K562 (cell line): ENCODE data around the gene KLRC4. TPM values are rescaled to one million over a fixed set of nuclear protein-coding genes. Genes with fewer than 3 reads are reported as not detected.

Experiments
- ATAC-seq: fragments of 200-7000 bp; cut with Tn5 transposase; 3 replicates; pipeline ENCODE4 v1.9.1; 2020; ENCODE audit warnings: moderate library complexity
- BruUV-seq: library from RNA; stranded (reverse); fragments of 400-500 nt; replicated peaks from 2 replicates; lab custom pipeline; 2021; lab: Mats Ljungman, UMichigan
- CTCF ChIA-PET: fragments of 300-600 bp; formaldehyde crosslinking; extraction: SDS; loops from one replicate; lab custom pipeline; 2021; ENCODE audit warnings: low intra/inter-chr PET ratio; lab: Yijun Ruan, JAX
- POLR2A ChIA-PET: fragments of 300-600, 350-650 bp; sonication (Branson Sonifier 250); formaldehyde crosslinking; extraction: SDS; loops from one replicate; lab custom pipeline; 2021; ENCODE audit warnings: antibody characterized with exemption, inconsistent platforms; lab: Yijun Ruan, JAX
- DNase-seq, 4 experiments: peaks; one replicate each; pipeline versions ENCODE4 v3.0.0 to v3.0.0-alpha.2; 2011 to 2018; ENCODE audit warnings: low spot score in 3 of 4, mixed read lengths in 3 of 4; ENCODE audit errors: extremely low read depth in 1 of 4
- FAIRE-seq: peaks from 2 replicates; lab custom pipeline; 2011; peaks lifted over from hg19 to GRCh38; lab: Jason Lieb, UNC
- H2AFZ ChIP-seq: 2 replicates; pipeline ENCODE4 v1.6.0; 2011; ENCODE audit warnings: low read depth, low read length, control low read depth, inconsistent platforms
- H3K27ac ChIP-seq: fragments of 200-600 bp; 3 replicates; pipeline ENCODE4 v1.8.0; 2011; ENCODE audit warnings: low read depth, mild to moderate bottlenecking, control low read depth, inconsistent platforms, low read length, moderate library complexity, mixed read lengths; ENCODE audit errors: extremely low read depth
- H3K27me3 ChIP-seq, 2 experiments: fragments of 300-600 bp in 1 of 2; 2 replicates in 1 of 2; 3 replicates in 1 of 2; pipeline versions ENCODE4 v1.6.0 to v1.8.0; 2011; ENCODE audit warnings: inconsistent platforms in 2 of 2, low read length in 2 of 2, mild to moderate bottlenecking in 1 of 2, mixed read lengths in 1 of 2, moderate library complexity in 1 of 2; ENCODE audit not compliant: control insufficient read depth in 2 of 2, insufficient read depth in 2 of 2
- H3K36me3 ChIP-seq: fragments of 300-600 bp; 3 replicates; pipeline ENCODE4 v1.8.0; 2011; ENCODE audit warnings: mild to moderate bottlenecking, low read length, inconsistent platforms; ENCODE audit not compliant: control insufficient read depth, insufficient read depth
- H3K4me1 ChIP-seq, 2 experiments: fragments of 200-600 bp in 1 of 2; replicated peaks in 1 of 2; 2 replicates in 1 of 2; 3 replicates in 1 of 2; pipeline versions ENCODE4 v1.5.1 to v1.8.0; 2011; ENCODE audit warnings: inconsistent platforms in 2 of 2, low read length in 2 of 2, mild to moderate bottlenecking in 1 of 2, mixed read lengths in 1 of 2, moderate library complexity in 1 of 2; ENCODE audit not compliant: control insufficient read depth in 2 of 2, insufficient read depth in 2 of 2
- H3K4me2 ChIP-seq: 2 replicates; pipeline ENCODE4 v1.6.1; 2011; ENCODE audit warnings: low read length, control low read depth, inconsistent platforms, mixed read lengths; ENCODE audit not compliant: insufficient read depth
- H3K4me3 ChIP-seq: fragments of 200-600 bp; sonication (generic), shearing (Covaris generic); 2 replicates; pipeline ENCODE4 v1.5.1; 2016; ENCODE audit warnings: control low read depth, inconsistent platforms
- H3K79me2 ChIP-seq: fragments of 200-600 bp; 3 replicates; pipeline ENCODE4 v1.8.0; 2011; ENCODE audit warnings: low read length, inconsistent platforms; ENCODE audit not compliant: control insufficient read depth, insufficient read depth
- H3K9ac ChIP-seq, 2 experiments: 2 replicates each; pipeline versions ENCODE4 v1.6.0 to v1.6.1; 2011; ENCODE audit warnings: low read depth in 2 of 2, low read length in 2 of 2, control low read depth in 1 of 2, inconsistent platforms in 1 of 2, mild to moderate bottlenecking in 1 of 2, mixed read lengths in 1 of 2; ENCODE audit not compliant: insufficient read depth in 1 of 2
- H3K9me1 ChIP-seq: one replicate; pipeline ENCODE4 v1.6.0; 2011; ENCODE audit warnings: inconsistent platforms, mild to moderate bottlenecking, low read length, moderate library complexity; ENCODE audit not compliant: control insufficient read depth, insufficient read depth
- H3K9me3 ChIP-seq: replicated peaks from 2 replicates; pipeline ENCODE4 v1.5.1; 2011; ENCODE audit warnings: low read depth, low read length, inconsistent platforms; ENCODE audit not compliant: control insufficient read depth, insufficient read depth
- H4K20me1 ChIP-seq: replicated peaks from 2 replicates; pipeline ENCODE4 v1.6.1; 2011; ENCODE audit warnings: low read length, inconsistent platforms, mixed read lengths; ENCODE audit not compliant: control insufficient read depth, insufficient read depth
- PRDM10 ChIP-seq: fragments of 450-650 bp; IDR thresholded peaks from 2 replicates; pipeline ENCODE4 v1.6.1; 2018; ENCODE audit not compliant: partially characterized antibody
- TCF7L2 ChIP-seq: fragments of 150-350 bp; IDR thresholded peaks from 2 replicates; pipeline ENCODE4 v1.6.1; 2016; ENCODE audit warnings: low read depth, mild to moderate bottlenecking, low read length, moderate library complexity
- TEAD1 ChIP-seq, 2 experiments: fragments of 450-650 bp in 1 of 2; sonication (generic) in 1 of 2; formaldehyde crosslinking; IDR thresholded peaks; 2 replicates each; pipeline versions ENCODE4 v1.4.0 to v1.8.0; 2020 to 2022; ENCODE audit warnings: mild to moderate bottlenecking in 2 of 2, missing genetic modification reagents in 1 of 2
- WGBS: fragments of 100-300 bp; shearing (Covaris generic); methylation state at CpG from one replicate; pipeline ENCODE4 v1.1.6; 2016; ENCODE audit warnings: low coverage, mixed read lengths; ENCODE audit not compliant: insufficient coverage; ENCODE audit errors: missing lambda C conversion rate; 5-methylcytosine and 5-hydroxymethylcytosine counted together
- in situ Hi-C: fragments of 300-500 bp; cut with MboI; formaldehyde crosslinking; loops from 4 replicates; pipeline ENCODE4 v1.15.0; 2018; ENCODE audit warnings: inconsistent platforms, mixed read lengths
- intact Hi-C: fragments of 100-400 bp; cut with micrococcal nuclease; formaldehyde crosslinking; loops from 2 replicates; pipeline ENCODE4 v1.14.2; 2022
- polyA plus RNA-seq, 8 experiments: library from polyadenylated mRNA; depleted of rRNA in 4 of 8; stranded (reverse) in 5 of 8; unstranded in 3 of 8; fragments of >200 nt; fragmentation: Nextera tagmentation in 2 of 8; fragmentation: Illumina TruSeq in 1 of 8; extraction: Ambion mirVana in 2 of 8; extraction: Trizol in 1 of 8; gene quantifications; 2 replicates each; pipeline versions ENCODE4 v1.2.1 to v1.2.3, GENCODE V29; 2011 to 2014; ENCODE audit warnings: inconsistent platforms in 1 of 8, missing spikeins in 1 of 8
- total RNA-seq, 7 experiments: library from RNA; depleted of rRNA in 6 of 7; stranded (reverse); fragments of >200 nt in 6 of 7; fragmentation: Illumina TruSeq in 2 of 7; extraction: Trizol in 2 of 7; gene quantifications; 2 replicates each; pipeline versions ENCODE4 v1.2.1 to v1.2.3, GENCODE V29; 2011 to 2021; ENCODE audit warnings: low replicate concordance in 1 of 7

KLRC4 gene
- total and polyA plus RNA-seq, 9 of the 15 experiments (the other 6 are each of a cell fraction or from before 2014, with no cell fraction given) = 0.17 TPM; not detected in 8

GRCh38 chr12:10369557-10370415 is 39.8 kb downstream of the KLRC4 start:
- peak overlapping the region; percentile 54; the same call in 1 of the 3 replicates for H3K27ac ChIP-seq
- H3K4me2 ChIP-seq = peak overlapping the region; percentile 50
- BruUV-seq = no TSS peak
- H3K9me3 ChIP-seq = peaks cover 6% of the 10 kb centered on the region
- TF ChIP-seq TCF7L2 = no peak
- TF ChIP-seq PRDM10 = peak; percentile 42
- no peak for TF ChIP-seq TEAD1 (CRISPR knock-in tag; IDR thresholded peaks at IDR 0.05)
- no peaks in the 10 kb centered on the region for H3K27me3 ChIP-seq
- intact Hi-C loops = no loop called here
- no peak overlapping the region for H3K9ac ChIP-seq
- no peak overlapping the region for H3K4me3 ChIP-seq
- WGBS = 43% methylated on average over 8 of the region's 8 CpGs
- H3K79me2 ChIP-seq = peaks cover 19% of the 10 kb centered on the region
- peak overlapping the region; percentile 33; the same call in 1 of the 2 replicates for H2AFZ ChIP-seq
- no peaks in the 10 kb centered on the region for H3K9me1 ChIP-seq
- ChIA-PET CTCF (no interaction called here), POLR2A (no interaction called here)
- no peak for DNase-seq
- no peaks in the 10 kb centered on the region; the same call in 1 of the 3 replicates for H3K36me3 ChIP-seq
- peaks cover 4 to 13% of the 10 kb centered on the region in 2 experiments; a peak in 3 of 5 replicates for H3K4me1 ChIP-seq
- no peak for FAIRE-seq
- no peak for ATAC-seq
- in situ Hi-C loops = no loop called here
- H4K20me1 ChIP-seq = no peaks in the 10 kb centered on the region
